CD4-positive, alpha-beta T cell (primary cell): ENCODE measurements around the gene KCNE1. TPM values are rescaled to one million over a fixed set of nuclear protein-coding genes. Genes with fewer than 3 reads are reported as not detected.

Source experiments
- ATAC-seq: fragments of 200-7000 bp; cut with Tn5 transposase; one replicate; pipeline ENCODE4 v1.10.0; 2022; ENCODE audit warnings: mild to moderate bottlenecking; ENCODE audit not compliant: poor library complexity
- CTCF ChIA-PET: fragments of 350-600 bp; sonication (Branson Sonifier 250); formaldehyde crosslinking; loops from one replicate; lab custom pipeline; 2021; ENCODE audit warnings: antibody characterized with exemption, inconsistent platforms; lab: Charles Lee
- POLR2A ChIA-PET: fragments of 350-600 bp; sonication (Branson Sonifier 250); formaldehyde crosslinking; loops from one replicate; lab custom pipeline; 2021; ENCODE audit warnings: antibody characterized with exemption, inconsistent platforms; lab: Charles Lee
- DNase-seq, 14 experiments: peaks; one replicate each; pipeline ENCODE4 v3.0.0-alpha.2; 2013 to 2020; ENCODE audit warnings: mixed read lengths in 2 of 14
- H3K27ac ChIP-seq, 2 donors: one replicate each; pipeline versions ENCODE4 v1.5.1 to v1.7.0; 2013; ENCODE audit warnings: low read length in 2 of 2, low read depth in 1 of 2, mild to moderate bottlenecking in 1 of 2
- H3K27me3 ChIP-seq, 2 experiments: 1 replicate in 1 of 2; 2 replicates in 1 of 2; pipeline versions ENCODE4 v1.6.1 to v1.7.0; 2013; ENCODE audit warnings: low read length in 2 of 2, control low read depth in 1 of 2, mild to moderate bottlenecking in 1 of 2, moderate library complexity in 1 of 2; ENCODE audit not compliant: insufficient read depth in 2 of 2, control insufficient read depth in 1 of 2
- H3K36me3 ChIP-seq: one replicate; pipeline ENCODE4 v1.6.1; 2013; ENCODE audit warnings: low read length, control low read depth; ENCODE audit not compliant: insufficient read depth
- H3K4me1 ChIP-seq: one replicate; pipeline ENCODE4 v1.6.1; 2013; ENCODE audit warnings: low read length, control low read depth; ENCODE audit not compliant: insufficient read depth
- H3K4me3 ChIP-seq: one replicate; pipeline ENCODE4 v1.5.1; 2013; ENCODE audit warnings: mild to moderate bottlenecking, low read length, moderate library complexity
- H3K9me3 ChIP-seq, 2 experiments: 1 replicate in 1 of 2; 2 replicates in 1 of 2; pipeline versions ENCODE4 v1.6.1 to v1.7.0; 2013; ENCODE audit warnings: low read length in 2 of 2, mild to moderate bottlenecking in 2 of 2, control low read depth in 1 of 2, moderate library complexity in 1 of 2; ENCODE audit not compliant: control insufficient read depth in 1 of 2, insufficient read depth in 1 of 2
- H3K27ac Mint-ChIP-seq: one replicate; pipeline ENCODE4 v1.8.0; 2020; ENCODE audit warnings: mixed read lengths
- H3K27me3 Mint-ChIP-seq: one replicate; pipeline ENCODE4 v1.8.0; 2021; ENCODE audit warnings: mixed read lengths
- H3K36me3 Mint-ChIP-seq: one replicate; pipeline ENCODE4 v1.8.0; 2021; ENCODE audit warnings: low read depth, mixed read lengths
- H3K4me1 Mint-ChIP-seq: one replicate; pipeline ENCODE4 v1.8.0; 2021; ENCODE audit warnings: low read depth, mixed read lengths
- H3K4me3 Mint-ChIP-seq: one replicate; pipeline ENCODE4 v1.8.0; 2020; ENCODE audit warnings: mild to moderate bottlenecking, mixed read lengths
- H3K9me3 Mint-ChIP-seq: one replicate; pipeline ENCODE4 v1.8.0; 2020; ENCODE audit warnings: mixed read lengths
- CTCF ChIP-seq: fragments of 200-600 bp; IDR thresholded peaks from one replicate; pipeline ENCODE4 v1.8.0; 2022; ENCODE audit warnings: antibody characterized with exemption, mild to moderate bottlenecking
- intact Hi-C, 2 experiments: fragments of 100-400 bp; cut with DNase I in 1 of 2; cut with micrococcal nuclease in 1 of 2; formaldehyde crosslinking; loops; one replicate each; pipeline versions ENCODE4 v1.15.1 to v1.9.0; 2023 to 2025; cut with DNase I, micrococcal nuclease
- total RNA-seq, 174 experiments: library from RNA in 2 of 174; stranded (reverse) in 2 of 174; gene quantifications; one replicate each; pipeline ENCODE4 v1.2.3 and lab custom pipeline; 2021 to 2026

KCNE1 gene
- total RNA-seq, 2 experiments from 2014 or later = not detected

- ATAC-seq = no peak
- H3K27me3 Mint-ChIP-seq = no peaks in the 10 kb centered on the region
These were observed 24.8 kb upstream of the KCNE1 start for GRCh38 chr21:34536820-34537219.

GRCh38 chr21:34536311-34536710, 24.3 kb upstream of the KCNE1 start:
- no peaks in the 10 kb centered on the region for H3K9me3 Mint-ChIP-seq
- DNase-seq (no peak), ATAC-seq (no peak)
- H3K27ac ChIP-seq = no peak overlapping the region
- intact Hi-C loops = no loop called here
- no peaks in the 10 kb centered on the region for H3K9me3 ChIP-seq
- no peaks in the 10 kb centered on the region for H3K4me1 ChIP-seq
- TF ChIP-seq CTCF = no peak
- no peaks in the 10 kb centered on the region for H3K36me3 Mint-ChIP-seq
- ChIA-PET POLR2A (no interaction called here), CTCF (no interaction called here)
- H3K4me3 Mint-ChIP-seq = no peak overlapping the region
- no peaks in the 10 kb centered on the region for H3K4me1 Mint-ChIP-seq
- H3K36me3 ChIP-seq = no peaks in the 10 kb centered on the region
- no peak overlapping the region for H3K27ac Mint-ChIP-seq
- no peak overlapping the region for H3K4me3 ChIP-seq
- no peaks in the 10 kb centered on the region for H3K27me3 ChIP-seq
- H3K27me3 Mint-ChIP-seq = no peaks in the 10 kb centered on the region

More at GRCh38 chr21:34536820-34537219, 24.8 kb upstream of the KCNE1 start:
- Histone ChIP-seq H3K9me3 (no peaks in the 10 kb centered on the region), H3K4me1 (no peaks in the 10 kb centered on the region), H3K27me3 (no peaks in the 10 kb centered on the region), H3K27ac (no peak overlapping the region), H3K36me3 (no peaks in the 10 kb centered on the region), H3K4me3 (no peak overlapping the region)
- Mint-ChIP-seq H3K27ac (no peak overlapping the region), H3K4me3 (no peak overlapping the region), H3K4me1 (no peaks in the 10 kb centered on the region), H3K36me3 (no peaks in the 10 kb centered on the region), H3K9me3 (no peaks in the 10 kb centered on the region)
- intact Hi-C loops = no loop called here
- no peak for TF ChIP-seq CTCF
- POLR2A ChIA-PET = no interaction called here
- CTCF ChIA-PET = no interaction called here
- no peak for DNase-seq

GRCh38 chr21:34535886-34536285, 23.9 kb upstream of the KCNE1 start:
- Histone ChIP-seq H3K27me3 (no peaks in the 10 kb centered on the region), H3K4me1 (no peaks in the 10 kb centered on the region), H3K9me3 (no peaks in the 10 kb centered on the region), H3K27ac (no peak overlapping the region), H3K36me3 (no peaks in the 10 kb centered on the region), H3K4me3 (no peak overlapping the region)
- intact Hi-C loops = no loop called here
- no peaks in the 10 kb centered on the region for H3K4me1 Mint-ChIP-seq
- ATAC-seq (no peak), DNase-seq (no peak)
- no peaks in the 10 kb centered on the region for H3K36me3 Mint-ChIP-seq
- H3K27me3 Mint-ChIP-seq = no peaks in the 10 kb centered on the region
- H3K9me3 Mint-ChIP-seq = no peaks in the 10 kb centered on the region
- ChIA-PET CTCF (no interaction called here), POLR2A (no interaction called here)
- no peak overlapping the region for H3K4me3 Mint-ChIP-seq
- no peak for TF ChIP-seq CTCF
- no peak overlapping the region for H3K27ac Mint-ChIP-seq
